Brain pericyte (primary cell): ENCODE measurements around the gene MIPOL1.
"Not testable (repeated sequence)": the region's sequence is repeated elsewhere in the genome, so short reads cannot be mapped to it uniquely, and the experiment has no call there.

Experiments used
- DNase-seq: peaks from one replicate; pipeline ENCODE4 v3.0.0-alpha.2; 2012; ENCODE audit warnings: low read depth, low spot score

The MIPOL1 gene

DNA sequence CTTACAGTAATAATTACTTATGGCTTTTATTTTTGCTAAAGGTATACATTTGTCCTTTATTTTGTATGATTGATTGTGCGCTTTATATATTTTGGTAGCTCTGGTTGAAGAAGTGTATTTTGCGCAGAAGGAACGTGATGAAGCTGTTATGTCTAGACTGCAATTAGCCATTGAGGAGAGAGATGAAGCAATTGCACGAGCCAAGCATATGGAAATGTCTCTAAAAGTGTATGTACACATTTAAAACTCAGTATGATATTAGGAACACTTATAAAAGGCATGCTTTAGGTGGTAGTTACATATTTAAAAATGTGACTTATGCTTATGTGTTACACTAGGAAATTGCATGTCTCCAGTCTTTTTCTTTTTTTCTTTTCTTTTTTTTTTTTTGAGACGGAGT lies 87.5 kb downstream of the MIPOL1 start:
- DNase-seq: no peak

DNA sequence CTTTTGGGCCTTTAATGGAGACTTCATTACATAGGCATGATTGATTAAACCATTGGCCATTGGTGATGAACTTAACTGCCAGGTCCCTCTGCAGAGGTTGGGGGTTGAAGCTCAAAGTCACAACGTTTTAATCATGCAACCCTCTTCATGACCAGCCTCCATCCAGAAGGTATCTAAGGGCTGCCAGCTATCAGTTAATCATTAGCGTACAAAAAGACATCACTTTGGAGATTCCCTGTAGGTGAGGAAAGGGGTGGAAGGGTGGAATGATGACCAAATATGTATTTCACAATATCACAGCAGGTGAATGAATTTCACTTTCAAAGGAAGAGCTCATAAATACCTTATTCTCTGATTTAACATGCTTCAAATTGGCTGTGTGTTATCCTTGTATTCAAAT lies 92.0 kb downstream of the MIPOL1 start:
- DNase-seq: no peak

DNA sequence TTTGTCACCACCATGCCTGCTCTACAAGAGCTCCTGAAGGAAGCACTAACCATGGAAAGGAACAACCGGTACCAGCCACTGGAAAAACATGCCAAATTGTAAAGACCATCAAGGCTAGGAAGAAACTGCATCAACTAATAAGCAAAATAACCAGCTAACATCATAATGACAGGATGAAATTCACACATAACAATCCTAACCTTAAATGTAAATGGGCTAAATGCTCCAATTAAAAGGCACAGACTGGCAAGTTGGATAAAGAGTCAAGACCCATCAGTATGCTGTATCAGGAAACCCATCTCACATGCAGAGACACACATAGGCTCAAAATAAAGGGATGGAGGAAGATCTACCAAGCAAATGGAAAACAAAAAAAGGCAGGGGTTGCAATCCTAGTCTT lies 97.5 kb downstream of the MIPOL1 start:
- DNase-seq: not testable (repeated sequence)

DNA sequence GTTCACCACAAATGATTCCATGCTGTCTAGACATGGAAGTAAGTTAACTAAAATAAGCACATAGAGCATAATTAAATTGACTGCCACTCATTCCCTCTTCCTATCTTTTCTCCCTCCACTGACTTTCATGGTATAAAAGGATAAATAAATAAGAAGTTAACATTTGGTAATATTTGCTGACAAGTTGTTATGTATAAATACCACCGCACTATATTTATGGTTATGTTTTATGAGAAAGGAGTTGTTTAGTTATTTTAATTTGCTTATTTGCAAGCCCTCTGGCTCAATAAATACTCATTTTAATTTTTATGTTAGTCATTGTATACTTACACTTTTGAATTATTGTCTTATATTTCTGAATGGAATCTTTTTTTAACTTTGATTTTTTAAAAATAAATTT lies 113.5 kb downstream of the MIPOL1 start:
- DNase-seq: no peak

DNA sequence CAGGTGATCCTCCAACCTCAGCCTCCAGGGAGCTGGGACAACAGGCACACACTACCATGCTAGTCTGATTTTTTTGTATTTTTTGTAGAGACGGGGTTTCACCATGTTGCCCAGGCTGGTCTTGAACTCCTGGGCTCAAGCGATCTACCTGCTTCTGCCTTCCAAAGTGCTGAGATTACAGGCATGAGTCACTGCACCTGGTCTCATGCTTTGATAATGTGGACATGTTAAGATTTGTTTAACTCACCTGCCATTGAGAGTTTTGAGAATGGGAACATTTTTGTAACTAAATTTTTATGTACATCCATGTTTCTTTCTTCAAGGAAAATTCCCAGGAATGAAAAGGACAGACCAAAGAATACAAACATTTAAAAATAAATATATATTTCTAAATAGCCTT lies 121.2 kb downstream of the MIPOL1 start:
- no peak for DNase-seq

DNA sequence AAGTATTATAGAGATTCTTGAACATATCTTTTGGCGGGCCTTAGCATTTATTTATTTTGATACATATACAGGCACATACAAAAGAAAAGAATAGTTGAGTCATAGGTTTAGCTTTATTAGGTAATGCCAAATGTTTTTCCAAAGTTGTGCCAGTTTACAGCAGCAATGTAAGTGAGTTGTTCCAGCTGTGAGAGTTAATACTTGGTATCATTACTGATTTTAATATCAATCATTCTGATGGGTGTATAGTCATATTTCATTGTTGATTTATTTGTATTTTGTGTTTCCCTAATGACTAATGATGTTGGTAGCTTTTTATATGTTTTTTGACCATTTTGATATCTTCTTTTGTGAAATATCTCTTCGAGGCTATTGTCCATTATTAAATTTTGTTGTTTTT lies 122.4 kb downstream of the MIPOL1 start:
- DNase-seq: no peak

DNA sequence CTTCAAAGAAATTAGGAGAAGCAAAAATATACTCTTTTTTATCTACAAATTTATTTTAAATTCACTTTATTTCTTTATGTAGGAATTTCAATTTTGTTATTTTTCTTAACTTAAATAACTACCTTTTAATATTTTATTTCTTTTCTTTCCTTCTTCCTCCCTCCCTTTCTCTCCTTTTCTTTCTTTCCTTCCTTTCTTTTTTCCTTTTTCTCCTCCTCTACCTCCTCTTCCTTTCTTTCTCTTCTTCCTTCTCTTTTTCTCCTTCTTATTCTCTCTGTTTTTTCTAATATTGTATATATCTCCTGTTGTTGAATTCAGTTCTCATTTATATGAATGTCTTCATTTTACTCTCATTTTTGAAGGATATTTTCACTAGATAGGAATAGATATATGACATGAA lies 127.6 kb downstream of the MIPOL1 start:
- no peak for DNase-seq

DNA sequence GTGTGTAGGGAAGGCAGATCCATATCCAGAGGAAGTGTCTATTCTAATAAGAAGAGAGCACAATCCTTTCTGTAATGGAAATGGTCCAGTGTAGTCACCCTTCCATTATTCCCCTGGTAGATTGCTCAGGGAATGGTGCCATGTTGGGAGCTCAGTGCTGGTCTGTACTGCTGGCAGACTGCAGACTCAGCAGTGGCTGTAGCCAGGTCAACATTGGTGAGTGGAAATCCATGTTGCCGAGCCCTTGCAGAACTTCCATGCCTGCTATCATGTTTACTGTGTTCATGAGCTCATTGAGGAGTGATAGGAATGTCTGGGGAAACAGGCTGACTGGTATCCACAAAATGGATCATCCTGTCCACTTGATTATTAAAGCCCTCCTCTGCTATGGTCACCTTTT lies 128.7 kb downstream of the MIPOL1 start:
- no peak for DNase-seq

DNA sequence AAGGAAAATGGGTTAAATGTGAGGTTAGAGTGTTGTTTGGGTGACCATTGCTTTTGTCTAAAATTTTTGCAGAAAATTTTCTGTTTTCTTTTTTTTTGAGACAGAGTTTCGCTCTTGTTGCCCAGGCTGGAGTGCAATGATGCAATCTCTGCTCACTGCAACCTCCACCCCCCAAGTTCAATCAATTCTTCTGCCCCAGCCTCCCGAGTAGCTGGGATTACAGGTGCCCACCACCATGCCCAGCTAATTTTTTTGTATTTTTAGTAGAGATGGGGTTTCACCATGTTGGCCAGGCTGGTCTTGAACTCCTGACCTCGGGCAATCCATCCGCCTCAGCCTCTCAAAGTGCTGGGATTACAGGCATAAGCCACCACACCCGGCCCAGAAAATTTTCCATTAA lies 130.2 kb downstream of the MIPOL1 start:
- not testable (repeated sequence) for DNase-seq

DNA sequence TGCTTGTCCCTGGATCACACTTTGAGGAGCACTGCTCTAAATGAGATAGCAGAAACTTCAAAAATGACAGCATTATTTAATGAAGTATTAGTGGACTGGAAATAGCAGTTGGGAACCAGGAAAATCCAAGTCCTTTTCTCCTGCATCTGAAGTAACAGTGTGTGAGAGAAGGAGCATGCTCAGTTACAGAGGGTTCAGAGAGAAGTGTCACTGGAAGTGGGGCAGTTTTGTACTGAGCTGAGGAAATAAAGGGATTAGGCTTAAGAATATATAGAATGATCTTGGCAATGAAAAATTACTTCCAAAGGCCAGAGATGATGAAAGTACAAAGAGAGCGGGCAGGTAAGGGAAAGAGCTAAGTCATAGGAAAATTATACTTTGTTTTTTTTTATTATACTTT lies 130.9 kb downstream of the MIPOL1 start:
- no peak for DNase-seq

DNA sequence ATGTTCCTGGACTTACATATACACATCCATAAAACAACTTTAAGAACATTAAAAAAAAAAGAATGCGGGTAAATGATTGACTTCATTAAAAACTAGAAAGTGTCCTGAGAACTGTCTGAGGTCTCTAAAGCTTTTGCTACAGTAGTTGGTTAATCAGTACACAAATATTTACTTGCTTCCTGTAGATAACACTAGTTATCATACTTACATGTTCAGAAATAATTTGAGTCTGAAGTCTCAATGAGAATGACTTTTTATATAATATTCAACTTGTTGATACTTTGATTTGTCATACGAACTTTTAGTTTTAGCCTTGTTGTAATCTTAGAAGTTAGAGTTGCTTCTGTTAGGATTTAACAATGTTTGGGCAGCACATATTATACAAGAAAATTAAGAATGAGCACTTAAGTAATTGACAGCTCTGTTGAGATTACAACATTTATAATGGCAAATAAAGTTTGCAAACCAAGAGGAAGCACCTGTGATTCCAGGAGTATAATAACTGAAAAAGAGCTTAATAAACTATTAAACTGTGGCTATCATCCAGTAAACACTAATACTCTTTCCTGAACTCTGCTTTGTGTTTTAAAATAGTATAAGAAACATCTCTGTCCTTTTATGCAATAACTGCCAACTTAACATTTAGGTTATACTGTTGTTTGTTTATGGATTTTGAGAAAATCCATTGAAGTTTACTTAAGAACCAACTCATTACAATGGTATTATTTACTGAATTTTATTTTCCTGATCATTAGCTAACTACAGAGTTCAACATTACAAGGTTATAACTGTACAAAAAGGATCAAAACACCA lies 131.7 kb downstream of the MIPOL1 start:
- no peak for DNase-seq

DNA sequence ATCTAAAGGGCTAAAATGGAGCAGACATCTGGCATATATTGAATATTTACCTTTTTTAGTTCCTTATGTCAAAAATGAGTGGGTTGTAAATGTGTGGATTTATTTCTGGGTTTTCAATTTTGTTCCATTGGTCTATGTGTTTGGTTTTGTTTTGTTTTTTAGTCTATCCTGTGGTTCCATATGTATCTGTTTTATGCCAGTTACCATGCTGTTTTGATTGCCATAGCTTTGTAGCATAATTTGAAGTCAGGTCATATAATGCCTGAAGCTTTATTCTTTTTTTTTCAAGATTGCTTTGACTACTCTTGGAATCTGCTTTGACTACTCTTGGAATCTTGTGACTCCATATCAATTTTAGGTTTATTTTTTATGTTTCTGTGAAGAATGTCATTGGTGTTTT lies 133.2 kb downstream of the MIPOL1 start:
- DNase-seq: no peak

DNA sequence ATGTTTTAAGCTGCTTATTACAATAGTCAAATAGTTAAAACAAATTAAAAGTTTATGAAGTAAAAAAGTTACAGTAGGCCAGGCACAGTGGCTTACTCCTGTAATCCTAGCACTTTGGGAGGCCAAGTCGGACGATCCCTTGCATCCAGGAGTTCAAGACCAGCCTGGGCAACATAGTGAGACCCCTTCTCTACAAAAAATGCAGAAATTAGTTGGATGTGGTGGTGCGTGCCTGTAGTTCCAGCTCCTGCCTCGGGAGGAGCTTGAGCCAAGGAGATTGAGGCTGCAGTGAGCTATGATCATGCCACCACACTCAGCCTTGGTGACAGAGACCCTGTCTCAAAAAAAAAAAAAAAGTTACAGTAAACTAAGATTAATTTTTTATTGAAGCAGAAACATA lies 142.6 kb downstream of the MIPOL1 start:
- no peak for DNase-seq

DNA sequence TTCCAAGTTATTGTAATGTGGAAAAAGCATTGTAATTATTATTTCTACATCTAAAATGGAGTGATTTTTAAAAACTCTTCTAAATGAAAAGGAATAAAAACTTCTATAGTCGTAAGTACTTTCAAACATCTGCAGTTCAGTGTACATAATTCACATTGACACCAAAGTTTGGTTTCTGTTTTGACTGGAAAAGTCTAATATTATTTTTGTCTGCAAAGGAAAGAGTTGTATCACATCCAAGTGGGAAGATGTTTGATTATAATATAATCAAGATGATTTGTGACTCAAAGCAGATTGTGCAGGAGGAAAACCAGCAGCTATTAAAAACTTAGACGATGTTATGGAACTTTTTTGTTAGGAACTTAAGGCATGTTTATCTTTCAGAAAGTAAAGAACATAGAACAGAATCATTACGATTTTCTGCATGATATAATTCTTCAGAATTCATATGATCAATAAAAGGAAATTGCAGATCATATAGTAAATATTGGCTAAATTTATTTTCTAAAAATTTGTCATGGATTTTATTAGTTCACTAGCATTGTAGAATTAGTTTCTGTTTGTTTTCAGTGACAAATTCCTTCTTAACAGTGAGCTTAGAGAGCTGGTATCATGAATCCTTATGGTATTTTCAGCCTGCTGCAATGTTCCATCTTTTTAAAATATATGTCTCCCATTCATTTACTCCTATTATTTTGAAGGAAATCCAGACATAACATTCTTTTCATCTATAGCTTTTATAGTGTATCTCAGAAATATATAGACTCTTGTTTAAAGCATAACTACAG lies 145.8 kb downstream of the MIPOL1 start:
- DNase-seq: no peak

DNA sequence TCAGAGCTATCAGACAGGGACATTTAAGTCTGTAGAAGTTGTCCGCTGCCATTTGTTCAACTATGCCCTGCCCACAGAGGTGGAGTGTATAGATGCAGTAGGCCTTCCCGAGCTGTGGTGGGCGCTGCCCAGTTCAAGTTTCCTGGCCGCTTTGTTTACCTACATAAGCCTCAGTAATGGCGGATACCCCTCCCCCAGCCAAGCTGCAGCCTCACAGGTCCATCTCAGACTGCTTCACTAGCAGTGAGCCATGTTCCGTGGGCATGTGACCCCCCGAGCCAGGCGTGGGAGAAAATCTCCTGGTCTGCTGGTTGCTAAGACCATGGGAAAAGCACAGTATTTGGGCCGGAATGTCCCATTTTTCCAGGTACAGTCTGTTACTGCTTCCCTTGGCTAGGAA lies 165.9 kb downstream of the MIPOL1 start:
- no peak for DNase-seq

DNA sequence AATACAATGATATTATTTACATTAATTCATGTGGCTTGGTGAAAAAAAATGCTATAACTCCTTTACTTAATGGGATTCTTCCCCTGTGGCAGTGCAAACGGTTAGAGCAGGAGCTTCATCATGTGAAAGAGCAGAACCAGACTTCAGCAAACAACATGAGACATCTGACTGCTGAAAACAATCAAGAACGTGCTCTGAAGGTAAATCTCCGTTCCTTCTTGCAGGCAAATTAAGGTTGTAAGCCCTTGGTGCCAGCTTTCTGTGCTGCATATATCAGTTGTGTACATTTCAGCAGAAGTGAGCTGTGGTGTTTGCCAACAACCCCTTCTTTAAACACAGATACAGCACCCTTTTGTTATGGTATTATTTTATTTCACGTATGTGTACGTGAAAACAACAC lies 171.7 kb downstream of the MIPOL1 start:
- DNase-seq: no peak

DNA sequence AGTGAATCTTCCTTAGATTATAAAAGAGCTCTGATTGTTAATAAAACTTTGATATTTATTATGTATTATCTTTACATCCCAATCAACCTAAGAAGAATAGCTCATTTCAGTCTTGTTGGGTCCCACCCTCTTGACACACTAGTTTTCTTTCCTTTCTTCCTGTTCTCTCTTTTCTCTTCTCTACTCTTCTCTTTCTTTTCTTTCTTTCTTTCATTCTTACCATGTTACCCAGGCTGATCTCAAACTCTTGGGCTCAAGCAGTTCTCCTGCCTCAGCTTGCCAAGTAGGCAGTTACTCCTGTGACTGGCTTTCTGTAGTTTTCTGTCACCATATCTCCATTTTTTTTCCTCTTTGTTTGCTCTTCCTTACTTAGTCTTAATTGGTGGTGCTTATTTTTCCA lies 177.8 kb downstream of the MIPOL1 start:
- DNase-seq: no peak

DNA sequence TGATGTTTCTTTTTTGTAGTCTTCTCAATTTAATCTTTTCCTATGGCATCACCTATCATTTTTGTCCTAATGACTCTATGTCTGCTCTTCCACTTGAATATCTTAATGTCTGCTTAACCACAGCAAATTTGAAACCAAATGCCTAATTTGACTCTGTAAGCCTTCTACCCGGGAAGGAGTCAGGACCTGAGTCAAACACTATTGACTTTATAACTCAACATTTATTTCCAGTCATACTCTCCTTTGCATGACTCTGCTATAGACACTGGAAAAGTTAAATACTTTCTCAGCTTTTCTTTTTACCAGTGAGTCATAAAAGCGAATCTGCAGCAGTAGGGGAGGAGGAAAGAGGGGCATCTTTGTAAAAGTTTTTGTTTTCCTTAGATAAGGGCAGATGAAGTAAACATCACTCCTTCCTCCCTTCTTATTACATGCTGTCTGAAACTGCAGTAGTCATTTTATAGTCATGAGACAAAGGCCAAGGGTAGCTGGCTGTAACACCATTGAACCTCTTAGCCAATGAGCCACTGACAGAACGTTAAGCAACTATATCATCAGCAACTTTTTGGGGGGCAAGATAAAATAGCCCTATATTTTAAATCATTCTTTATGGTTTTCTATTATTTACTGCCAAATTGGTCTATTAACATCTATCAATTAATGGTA lies 179.3 kb downstream of the MIPOL1 start:
- no peak for DNase-seq

DNA sequence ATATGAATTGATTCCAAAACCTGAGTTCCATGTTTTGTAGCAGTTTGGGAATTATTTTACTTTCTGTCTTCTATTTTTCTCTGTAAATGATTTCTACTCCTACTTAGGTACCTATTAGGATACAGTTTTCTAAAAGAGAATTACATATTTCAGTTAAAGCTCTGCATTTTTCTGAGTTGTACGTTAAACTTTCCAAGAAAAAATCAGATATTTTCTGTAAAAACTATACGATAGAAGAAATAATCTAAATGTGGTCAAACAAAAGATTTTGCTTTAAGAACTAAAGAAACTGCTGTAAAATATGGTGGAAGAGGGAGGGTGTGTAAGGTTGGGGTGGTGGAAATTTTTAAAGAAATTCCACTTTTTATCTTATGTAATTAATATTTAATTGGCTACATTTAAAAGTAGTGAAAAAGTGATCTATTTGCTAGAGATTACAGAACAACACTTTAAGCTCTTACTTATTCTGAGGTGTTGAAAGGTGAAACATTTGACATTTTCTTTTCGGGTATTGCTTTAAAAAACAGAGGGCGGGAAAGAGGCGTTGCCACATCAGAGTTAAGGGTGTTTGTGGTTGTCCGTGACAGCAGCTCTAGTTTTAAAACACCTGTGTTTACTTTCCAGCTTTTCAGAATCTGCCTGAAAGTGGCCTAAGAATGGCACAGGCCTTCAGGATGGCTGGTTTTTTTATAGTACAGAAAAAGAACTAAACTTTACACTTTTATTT lies 187.3 kb downstream of the MIPOL1 start:
- DNase-seq: no peak

DNA sequence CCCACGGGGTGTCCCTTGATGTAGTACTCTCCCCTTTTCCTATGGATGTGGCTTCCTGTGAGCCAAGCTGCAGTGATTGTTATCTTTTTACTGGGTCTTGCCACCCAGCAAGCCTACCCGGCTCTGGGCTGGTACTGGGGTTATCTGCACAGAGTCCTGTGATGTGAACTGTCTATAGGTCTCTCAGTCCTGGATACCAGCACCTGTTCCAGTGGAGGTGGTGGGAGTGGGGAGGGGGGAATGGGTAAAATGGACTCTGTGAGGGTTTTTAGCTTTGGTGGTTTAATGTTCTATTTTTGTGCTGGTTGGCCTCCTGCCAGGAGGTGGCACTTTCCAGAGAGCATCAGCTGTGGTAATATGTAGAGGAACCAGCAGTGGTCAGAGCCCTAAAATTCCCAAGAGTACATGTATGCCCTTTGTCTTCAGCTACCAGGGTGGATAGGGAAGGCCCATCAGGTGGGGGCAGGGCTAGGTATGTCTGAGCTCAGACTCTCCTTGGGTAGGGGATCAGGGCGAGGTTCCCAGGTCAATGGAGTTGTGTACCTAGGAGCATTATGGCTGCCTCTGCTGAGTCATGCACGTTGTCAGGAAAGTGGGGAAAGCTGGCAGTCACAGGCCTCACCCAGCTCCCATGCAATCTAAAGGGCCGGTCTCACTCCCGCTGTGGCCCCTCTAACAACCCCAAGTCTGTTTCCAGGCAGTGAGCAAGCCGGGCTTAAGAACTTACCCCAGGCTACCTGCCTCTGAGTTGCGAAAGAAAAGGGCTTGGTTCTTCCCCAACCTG lies 199.6 kb downstream of the MIPOL1 start:
- DNase-seq: not testable (repeated sequence)

DNA sequence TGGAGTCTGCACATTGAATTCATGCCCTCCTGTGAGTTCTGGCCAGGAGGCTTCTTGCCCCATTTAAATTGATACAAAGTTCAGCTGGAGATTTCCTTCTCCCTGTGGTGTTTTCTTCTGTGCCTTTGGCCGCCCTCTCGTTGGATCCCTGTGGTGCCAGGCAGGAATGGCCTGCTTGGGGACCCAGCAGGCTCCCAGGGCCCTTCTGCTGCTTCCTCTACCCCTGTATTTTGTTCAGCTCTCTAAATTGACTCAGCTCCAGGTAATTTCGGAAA lies 200.1 kb downstream of the MIPOL1 start:
- DNase-seq: no peak
